Upper lobe of left lung (tissue), 4 donors: ENCODE results near the gene B4GALT1.

Source experiments
- CTCF ChIP-seq, 6 experiments: fragments of 450-650 bp in 4 of 6; fragments of 200-600 bp in 2 of 6; sonication (generic) in 2 of 6; IDR thresholded peaks; one replicate each; pipeline ENCODE4 v1.5.1; 2016 to 2019; ENCODE audit warnings: antibody characterized with exemption in 6 of 6
- POLR2AphosphoS5 ChIP-seq, 2 donors: sonication (generic); formaldehyde crosslinking; IDR thresholded peaks; one replicate each; pipeline ENCODE4 v1.5.1; 2017; ENCODE audit warnings: antibody characterized with exemption in 2 of 2

- TF ChIP-seq CTCF (IDR thresholded peaks at IDR 0.05) (no peak), POLR2AphosphoS5 (IDR thresholded peaks at IDR 0.05) (no peak)
Observed at GRCh38 chr9:33211695-33212393, 44.7 kb upstream of the B4GALT1 start.
